Activated naive CD4-positive, alpha-beta T cell treated with Interleukin-2 at 50 U/mL for 16 hours (primary cell): ENCODE measurements around the gene MMP7.

Source experiments
- DNase-seq: peaks from one replicate; pipeline ENCODE4 v3.0.0-alpha.2; 2020

The MMP7 gene

GRCh38 chr11:102530558-102530957 lies at the start of gene MMP7:
Gene MMP7 (minus strand): TSS chr11:102530747. CDS start chr11:102530700, 47 bp downstream.
- no peak for DNase-seq

DNA sequence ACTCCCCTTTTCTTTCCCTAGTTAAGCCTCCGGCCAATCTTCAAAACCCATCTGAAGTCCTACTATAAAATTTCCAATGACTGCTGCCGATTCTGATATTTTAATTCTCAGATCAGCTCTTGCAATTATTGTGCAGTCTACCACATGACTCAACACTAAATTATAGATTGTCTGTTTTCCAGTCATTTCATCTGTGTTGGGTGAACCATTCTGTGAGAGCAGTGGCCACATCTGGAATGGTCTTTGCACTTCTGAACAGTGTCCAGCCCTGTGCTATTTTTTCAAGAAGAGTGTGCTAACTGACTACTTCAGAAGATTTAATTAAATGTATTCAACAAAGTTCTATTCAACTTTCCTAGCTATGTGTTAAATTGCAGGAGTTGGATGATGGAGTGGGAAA lies 47.2 kb upstream of the MMP7 start:
- no peak for DNase-seq

DNA sequence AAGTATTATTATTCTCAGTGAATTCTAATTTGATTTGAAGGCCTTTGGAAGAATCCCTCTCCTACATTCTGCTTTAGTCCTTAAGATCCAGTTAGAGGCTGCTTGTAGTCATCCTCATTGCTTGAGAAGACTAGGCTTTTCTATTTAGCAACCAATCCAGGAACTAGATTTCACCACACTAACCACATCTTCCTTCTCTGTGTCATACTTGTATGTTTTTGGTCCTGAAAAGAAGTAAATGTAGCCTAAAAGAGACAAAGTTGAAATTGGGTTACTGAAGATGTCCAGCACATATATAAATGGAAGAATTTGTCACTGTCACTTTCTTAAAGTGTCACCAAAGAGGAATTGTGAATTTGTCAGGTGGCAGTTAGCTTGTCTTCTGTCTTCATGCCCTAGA lies 46.6 kb upstream of the MMP7 start:
- no peak for DNase-seq

- DNase-seq, result no peak
Measured at GRCh38 chr11:102576350-102576749, 45.8 kb upstream of the MMP7 start.

DNA sequence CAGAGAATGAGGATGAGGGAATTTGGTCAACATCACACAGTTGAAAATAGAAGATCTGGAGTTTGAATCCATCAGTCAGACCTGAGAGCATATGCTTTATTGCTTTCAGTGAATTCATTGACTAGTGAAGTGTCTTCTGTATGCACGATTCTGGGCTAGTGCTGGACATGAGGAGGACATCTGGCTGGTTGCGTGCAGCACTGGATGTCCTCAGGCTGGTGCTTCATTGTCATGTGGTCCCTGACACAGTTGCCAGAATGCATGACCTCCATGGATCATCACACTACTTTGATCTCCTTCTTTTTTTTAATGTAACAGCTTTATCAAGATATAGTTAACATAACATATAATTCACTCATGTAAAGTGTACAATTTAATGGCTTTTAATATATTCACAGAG lies 44.5 kb upstream of the MMP7 start:
- no peak for DNase-seq

GRCh38 chr11:102573851-102574250 lies 43.3 kb upstream of the MMP7 start:
- DNase-seq, result no peak

- no peak for DNase-seq
Measured at GRCh38 chr11:102572554-102573220, 42.1 kb upstream of the MMP7 start.

DNA sequence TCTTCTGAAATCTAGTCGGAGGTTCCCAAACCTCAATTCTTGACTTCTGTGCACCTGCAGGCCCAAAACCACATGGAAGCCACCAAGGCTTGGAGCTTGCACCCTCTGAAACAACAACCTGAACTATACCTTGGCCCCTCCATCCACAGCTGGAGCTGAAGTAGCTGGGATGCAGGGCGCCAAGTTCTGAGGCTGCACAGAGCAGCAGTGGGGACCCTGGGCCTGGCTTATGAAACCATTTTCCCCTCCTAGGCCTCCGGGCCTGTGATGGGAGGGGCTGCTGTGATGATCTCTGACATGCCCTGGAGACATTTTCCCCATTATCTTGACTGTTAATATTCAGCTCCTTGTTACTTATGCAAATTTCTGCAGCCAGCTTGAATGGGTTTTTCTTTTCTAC lies 38.3 kb upstream of the MMP7 start:
- DNase-seq, result no peak

- DNase-seq, result no peak
Measured at GRCh38 chr11:102566112-102566511, 35.6 kb upstream of the MMP7 start.

DNA sequence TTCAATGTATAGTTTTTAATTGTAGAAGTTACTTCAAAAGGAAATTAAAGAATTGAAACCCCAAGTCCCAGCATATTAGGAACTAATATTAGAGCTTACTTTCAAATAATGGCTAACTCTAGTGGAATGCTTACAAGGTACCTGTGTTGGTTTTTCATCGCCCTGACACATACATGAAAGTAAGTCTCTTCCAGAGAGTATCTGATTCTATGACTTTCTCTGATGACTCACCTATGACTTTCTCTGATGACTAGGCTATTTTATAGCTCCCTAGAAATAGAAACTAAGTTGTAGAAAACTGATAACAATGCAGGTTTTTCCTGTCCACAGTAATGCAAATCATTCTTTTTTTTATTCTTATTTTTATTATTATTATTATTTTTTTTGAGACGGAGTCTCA lies 33.6 kb upstream of the MMP7 start:
- DNase-seq, result no peak

GRCh38 chr11:102561636-102562035 lies 31.1 kb upstream of the MMP7 start:
- DNase-seq, result no peak

GRCh38 chr11:102560555-102561011 lies 30.0 kb upstream of the MMP7 start:
- no peak for DNase-seq

DNA sequence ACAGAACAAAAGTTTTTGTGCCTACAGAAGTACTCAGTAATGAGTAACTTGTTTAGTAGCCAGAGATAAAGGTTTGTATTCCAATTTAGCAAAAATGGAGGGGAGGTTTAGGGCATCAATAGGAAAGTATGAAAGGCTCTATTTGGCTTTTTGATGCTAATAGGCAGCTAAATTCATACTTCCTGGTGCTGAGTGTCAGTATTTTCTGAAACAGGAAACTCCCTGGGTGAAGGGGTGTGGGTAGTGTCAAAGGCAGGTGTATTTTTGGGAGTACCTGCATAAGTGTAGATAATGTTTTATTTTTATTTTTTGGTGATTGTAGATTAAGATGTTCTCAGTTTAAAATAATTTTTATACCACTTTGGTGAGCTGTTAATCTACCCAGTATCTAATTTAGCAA lies 29.3 kb upstream of the MMP7 start:
- DNase-seq, result no peak

DNA sequence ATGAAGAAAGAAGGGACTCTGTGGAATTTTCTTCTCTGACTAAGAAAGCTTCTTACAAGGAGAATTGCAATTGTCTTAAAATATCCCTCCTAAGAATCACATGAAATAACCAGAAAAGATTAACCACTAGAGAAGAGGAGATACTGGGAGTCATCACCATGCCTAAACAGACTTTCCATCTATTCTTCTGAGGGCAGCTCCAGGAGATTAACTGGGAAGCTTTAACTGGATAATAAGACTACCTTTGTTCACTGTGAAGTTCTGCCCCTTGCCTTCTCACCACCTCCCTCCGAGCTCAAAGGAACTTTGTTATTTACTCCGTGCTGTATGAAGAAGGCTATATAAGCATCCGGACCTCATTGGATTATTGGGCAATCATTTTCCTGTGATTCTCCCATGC lies 24.5 kb upstream of the MMP7 start:
- no peak for DNase-seq

DNA sequence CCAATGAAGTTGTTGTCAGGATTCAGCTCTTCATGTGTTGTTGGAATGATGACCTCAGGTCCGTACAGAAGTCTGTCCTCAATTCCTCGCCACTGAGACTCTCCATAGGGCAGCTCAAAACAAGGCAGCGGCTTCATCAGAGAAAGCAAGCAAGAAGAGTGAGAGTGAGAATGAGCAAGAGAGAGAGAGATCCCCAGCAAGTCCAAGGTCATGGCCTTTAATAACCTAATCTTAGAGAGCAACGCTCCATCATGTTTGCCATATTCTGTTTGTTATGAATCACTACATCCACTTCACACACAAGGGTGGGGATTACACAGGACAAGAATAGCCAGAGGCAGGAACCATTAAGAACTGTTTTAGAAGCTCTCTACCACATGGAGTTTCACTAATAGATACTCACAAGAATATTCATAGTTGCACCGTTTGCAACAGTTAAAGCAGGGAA lies 23.3 kb upstream of the MMP7 start:
- no peak for DNase-seq

DNA sequence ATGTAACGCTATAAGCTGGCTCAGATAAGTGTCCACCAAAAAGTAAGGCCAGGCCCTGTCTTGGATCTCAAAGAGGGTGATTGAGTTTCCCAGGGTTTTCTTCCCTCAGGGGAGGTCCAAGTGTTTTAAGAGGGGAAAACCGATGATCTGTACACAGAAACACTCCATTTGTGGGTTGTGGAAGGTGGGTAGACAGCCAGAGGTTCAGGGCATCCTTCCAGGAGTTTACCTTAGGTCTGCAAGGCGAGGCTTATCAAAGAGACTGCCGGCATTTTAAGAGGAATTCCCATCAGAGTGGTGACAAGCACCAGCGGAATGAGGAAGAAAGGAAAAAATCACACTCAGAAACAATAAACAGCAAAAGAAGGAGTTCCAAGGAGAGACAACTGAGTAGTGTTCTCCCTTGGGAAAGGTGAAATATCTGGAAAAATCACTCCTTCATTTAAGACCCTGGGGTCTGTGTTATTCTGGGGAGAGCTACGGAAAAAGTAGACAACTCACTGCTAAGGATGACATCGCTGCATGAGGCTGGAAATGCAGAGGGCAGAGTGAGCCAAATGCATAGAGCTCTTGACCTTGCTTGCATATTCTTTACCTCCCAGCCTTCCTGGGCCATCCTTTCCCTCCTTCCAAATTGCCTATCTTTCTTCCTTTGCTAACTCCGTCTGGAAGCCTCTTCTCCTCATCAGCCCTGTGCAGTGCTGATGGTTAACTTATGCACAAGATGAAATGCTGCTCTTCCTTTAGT lies 22.1 kb upstream of the MMP7 start:
- no peak for DNase-seq

DNA sequence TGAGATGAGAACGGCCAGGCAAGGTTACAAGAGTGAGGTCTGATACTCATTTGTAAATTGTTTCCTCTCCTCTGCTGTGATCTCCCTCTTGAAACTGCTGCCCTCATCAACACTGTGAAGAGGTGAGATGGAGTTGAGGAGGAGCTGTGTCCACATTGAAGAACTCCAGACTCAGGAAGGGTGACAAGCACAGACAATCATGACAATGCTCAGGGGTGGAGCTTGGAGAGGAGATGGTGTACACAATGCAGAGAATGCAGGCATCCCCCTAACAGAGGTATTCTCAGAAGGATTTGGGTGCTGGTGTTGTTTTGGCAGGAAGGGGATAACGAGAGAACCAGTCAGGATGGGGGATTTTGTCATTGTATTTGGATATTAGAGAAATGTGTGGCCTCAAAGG lies 21.5 kb upstream of the MMP7 start:
- DNase-seq, result no peak

GRCh38 chr11:102551169-102551781 lies 20.7 kb upstream of the MMP7 start:
- DNase-seq, result no peak

GRCh38 chr11:102546923-102547471 lies 16.4 kb upstream of the MMP7 start:
- no peak for DNase-seq

DNA sequence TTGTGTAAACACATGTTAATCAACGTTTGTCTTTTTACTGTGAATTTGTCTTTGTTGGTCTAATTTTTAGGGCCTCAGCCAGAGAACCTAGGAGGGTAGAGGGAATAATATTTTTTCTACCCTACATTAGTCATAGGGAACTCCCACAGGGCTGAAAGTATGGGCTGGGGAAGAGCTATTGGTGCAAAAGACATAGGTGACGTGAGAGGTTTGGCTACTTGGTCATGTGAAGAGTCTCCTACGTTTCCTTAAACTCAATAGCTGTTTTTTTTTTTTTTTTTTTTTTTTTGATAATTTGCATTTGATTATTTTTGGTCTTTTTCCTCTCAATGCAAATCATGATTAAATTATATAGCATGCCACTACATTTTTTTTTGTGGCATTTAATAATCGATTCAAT lies 15.9 kb upstream of the MMP7 start:
- DNase-seq, result no peak

DNA sequence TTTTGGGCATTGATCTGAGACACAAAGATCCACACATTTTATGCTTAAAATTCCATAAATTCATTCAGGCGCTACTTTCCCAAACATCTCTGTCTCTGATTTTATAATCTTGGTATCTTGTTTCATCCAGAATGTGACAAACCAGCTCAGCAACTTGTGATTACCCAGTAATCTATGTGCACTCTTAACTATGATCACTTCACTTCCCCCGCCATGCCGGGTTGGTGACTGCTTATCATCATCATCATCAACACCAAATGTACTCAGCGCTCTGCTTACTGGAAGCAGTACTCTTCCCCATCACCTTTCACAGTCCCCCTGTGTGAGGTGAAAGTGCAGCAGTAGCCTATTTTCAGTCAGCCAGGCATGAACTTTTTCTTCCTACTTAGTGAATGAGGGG lies 15.2 kb upstream of the MMP7 start:
- DNase-seq, result no peak

DNA sequence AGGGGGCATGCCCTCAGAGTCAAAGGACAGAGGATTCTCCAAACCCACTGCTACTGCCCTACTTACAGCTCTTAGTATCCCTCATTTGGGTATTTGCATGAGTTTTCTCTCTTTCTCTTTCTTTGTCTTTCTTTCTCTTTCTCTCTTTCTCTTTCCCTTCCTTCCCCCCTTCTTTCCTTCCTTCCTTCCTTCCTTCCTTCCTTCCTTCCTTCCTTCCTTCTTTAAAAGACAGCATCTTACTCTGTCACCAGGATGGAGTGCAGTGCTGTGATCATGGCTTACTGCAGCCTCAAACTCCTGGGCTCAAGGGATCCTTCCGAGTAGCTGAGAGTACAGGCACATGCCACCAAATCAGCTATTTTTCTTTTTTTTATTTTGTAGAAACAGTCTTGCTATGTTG lies 14.0 kb upstream of the MMP7 start:
- DNase-seq, result no peak

DNA sequence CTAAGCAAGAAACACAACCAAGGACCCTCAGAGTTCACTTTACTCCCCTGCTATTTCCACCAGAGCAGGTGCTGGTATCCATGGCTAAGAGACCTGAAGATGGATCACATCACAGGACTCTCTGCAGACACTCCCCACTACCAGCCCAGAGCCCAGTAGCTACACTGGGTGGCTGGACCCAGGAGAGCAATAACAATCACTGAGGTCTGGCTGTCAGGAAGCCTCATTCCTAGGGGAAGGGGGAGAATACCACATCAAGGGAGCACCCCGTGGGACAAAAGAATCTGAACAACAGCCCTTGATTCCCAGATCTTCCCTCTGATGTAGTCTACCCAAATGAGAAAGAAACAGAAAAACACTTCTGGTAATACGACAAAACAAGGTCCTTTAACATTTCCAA lies 9.0 kb upstream of the MMP7 start:
- DNase-seq, result no peak

DNA sequence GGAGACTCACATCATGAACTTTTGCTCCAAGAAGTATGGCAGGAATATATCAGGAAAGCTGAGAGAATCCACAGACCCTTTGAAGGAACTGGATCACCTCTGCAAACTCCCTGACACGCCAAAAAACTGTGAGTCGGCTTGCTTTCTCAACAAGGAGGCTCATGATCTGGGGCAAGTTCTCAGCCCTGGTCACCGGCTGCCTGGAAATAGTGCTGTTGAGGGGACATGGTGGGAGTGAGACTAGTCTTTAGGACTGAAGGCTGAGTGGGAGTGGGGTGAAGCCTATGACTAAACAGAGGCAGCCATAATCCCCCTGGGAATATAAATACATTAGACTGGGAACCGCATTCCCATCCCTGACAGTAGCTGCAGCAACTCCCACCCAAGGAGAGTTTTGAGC lies 8.4 kb upstream of the MMP7 start:
- DNase-seq, result no peak
